GM12872 (cell line): Measurements from ENCODE around the gene ERN1.

Source experiments
- TF ChIP-seq, protein P1 (sequence below): IDR thresholded peaks from 3 replicates; pipeline ENCODE4 v1.5.1; 2011; ENCODE audit warnings: low read depth, mild to moderate bottlenecking, low read length, moderate library complexity; ENCODE audit not compliant: insufficient read depth

Gene ERN1

DNA sequence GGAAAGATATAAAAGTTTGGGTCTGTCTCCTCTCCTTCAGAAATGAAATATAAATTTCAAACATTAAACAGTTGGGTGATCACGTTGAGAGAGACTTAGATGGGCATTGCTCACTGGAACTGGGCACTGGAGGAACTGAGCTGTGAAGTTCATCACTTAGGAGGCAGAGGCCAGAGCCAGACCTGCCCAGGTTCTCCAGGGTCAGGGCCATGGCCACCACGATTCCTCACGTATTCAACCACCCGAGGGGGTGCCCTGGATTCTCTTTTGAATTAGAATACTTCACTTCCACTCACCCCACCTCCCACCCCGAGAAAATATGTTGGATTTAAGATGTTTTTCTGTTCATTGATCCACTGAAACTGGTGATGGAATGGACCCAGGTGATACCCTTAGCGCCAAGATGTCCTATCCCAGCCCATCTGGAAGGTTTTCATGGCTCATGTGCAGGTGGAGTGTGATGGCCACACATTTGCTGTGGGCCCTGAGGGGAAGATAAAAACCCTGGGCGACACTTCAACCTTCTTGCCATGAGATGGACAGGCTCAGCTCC lies 125.7 kb downstream of the ERN1 start:
- TF ChIP-seq, protein P1, sequence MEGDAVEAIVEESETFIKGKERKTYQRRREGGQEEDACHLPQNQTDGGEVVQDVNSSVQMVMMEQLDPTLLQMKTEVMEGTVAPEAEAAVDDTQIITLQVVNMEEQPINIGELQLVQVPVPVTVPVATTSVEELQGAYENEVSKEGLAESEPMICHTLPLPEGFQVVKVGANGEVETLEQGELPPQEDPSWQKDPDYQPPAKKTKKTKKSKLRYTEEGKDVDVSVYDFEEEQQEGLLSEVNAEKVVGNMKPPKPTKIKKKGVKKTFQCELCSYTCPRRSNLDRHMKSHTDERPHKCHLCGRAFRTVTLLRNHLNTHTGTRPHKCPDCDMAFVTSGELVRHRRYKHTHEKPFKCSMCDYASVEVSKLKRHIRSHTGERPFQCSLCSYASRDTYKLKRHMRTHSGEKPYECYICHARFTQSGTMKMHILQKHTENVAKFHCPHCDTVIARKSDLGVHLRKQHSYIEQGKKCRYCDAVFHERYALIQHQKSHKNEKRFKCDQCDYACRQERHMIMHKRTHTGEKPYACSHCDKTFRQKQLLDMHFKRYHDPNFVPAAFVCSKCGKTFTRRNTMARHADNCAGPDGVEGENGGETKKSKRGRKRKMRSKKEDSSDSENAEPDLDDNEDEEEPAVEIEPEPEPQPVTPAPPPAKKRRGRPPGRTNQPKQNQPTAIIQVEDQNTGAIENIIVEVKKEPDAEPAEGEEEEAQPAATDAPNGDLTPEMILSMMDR: no peak

DNA sequence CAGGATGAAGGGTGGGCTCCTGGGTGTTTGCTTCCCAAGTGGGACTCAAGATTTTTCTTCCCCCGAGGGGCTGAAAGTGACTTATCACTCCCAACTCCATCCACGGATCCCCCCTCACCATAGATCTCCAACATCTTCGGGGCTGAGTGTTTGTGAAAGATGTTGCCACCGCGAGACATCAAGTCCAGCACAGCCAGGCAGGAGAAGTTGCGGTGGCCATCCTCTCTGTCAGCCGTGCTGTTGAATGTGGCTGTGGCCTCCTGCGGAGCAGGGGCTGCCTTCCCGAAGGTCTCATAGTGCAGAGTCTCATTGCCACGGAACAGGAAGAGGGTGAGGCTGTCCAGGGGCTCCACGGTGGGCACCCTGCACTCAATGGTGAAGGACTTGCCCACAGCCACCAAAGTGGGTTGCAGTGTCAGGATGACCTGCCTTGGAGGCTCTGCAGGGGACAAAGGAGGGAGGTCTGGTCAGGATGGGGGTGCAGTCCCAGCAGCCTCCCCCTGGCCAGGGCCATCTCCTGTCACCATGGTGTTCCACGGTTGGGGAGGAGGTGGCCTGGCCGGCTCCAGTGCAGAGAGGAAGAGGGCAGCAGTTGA lies 126.3 kb downstream of the ERN1 start:
- TF ChIP-seq, protein P1: no peak

DNA sequence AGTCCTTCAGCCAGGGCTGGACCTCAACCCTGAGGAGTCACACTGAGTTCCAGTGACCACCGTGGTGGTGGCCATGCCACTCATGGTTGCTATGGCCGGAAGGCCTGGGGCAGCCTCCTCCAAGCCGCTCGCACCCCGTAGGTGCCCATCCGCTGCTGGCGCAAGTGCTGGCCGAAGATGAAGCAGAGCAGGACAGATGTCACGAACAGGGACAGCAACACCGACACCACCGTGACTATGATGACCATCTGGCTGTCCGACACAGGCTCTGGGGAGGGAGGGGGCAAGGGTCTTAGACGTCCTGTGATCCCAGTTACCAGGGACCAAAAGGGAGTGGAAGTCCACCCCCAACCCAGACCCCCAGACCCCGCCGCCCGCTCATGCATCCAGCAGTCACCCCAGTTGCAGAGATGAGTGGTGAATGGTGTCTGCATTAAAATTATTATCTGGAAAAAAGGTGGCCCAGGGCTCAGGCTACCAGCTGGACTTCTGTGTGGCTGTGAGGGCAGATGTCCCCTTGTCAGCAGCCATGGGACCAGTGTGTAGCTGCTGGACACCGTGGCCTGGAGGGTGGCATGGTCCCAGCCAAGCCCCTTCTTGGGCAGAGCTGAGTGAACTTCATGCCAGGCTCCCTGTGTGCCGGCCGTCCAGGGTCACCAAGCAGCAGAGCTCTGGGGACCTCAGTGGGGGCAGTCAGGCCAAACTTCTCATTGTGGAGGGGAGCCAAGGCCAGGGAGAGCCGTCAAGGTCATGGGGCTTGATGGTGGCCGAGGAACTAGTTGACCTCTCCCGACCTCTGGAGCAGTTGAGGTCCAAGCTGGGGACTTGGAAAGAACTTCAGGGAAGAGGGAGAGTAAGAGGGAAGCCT lies 127.1 kb downstream of the ERN1 start:
- TF ChIP-seq, protein P1: no peak

DNA sequence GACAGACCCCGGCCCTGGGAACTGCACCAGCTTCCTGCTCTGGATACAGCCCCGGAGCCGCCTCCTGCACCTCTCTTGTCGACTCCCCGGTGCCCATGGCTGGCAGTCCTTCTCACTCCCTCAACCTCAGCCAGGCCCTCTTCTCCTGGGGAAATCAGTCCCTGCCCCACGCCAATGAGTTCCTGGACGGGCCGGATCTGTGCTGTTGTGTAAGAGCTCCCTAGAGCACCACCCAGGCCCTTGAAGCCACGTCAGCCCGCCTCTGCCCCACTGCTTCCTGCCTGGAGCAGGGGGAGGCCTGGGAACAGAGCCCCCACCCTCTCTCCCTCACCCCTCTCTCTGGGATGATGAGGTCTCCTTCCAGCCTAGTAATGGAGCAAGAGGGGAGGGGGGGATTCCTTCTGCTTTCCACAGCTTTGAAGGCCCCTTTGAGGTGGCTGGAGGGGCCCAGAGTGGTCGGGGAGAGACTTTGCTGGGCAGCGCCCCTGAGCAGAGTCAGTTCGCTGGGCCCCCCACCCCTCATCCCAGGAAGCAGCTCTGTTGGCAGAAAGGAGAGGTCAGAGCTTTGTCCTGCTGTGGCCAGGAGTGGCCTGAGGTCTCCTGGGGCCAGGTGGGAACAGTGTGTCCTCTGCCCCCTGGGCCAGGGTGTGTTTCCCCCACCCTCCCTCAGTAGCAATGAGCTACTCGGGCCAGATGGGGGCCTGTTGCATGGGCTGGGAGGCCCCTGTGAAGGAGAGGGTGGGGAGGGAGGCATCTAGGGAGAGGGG lies 128.0 kb downstream of the ERN1 start:
- TF ChIP-seq, protein P1: no peak

DNA sequence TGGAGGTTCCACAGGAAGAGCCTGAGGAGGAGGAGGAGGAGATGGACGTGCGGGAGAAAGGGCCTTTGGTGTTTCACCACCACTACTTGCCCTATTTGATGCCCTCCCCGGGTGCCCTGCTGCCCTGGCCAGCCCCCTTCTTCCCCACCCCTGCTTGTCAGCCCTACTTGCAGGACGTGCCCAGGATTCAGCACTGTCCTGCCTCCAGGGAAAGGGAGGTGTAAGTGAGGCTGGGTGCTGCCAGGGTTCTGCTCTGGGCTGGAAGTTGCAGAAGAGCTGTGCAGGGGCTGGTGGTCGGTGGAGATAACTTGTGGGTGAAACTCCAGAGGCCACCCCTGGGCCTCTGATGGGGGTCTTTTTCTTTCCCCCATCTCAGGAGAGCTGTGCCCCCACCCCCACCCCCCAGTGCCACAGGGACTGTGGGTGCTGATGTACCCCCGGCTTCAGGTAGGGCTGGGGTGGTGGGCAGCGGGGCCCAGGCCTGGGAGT lies 128.8 kb downstream of the ERN1 start:
- TF ChIP-seq, protein P1: no peak

DNA sequence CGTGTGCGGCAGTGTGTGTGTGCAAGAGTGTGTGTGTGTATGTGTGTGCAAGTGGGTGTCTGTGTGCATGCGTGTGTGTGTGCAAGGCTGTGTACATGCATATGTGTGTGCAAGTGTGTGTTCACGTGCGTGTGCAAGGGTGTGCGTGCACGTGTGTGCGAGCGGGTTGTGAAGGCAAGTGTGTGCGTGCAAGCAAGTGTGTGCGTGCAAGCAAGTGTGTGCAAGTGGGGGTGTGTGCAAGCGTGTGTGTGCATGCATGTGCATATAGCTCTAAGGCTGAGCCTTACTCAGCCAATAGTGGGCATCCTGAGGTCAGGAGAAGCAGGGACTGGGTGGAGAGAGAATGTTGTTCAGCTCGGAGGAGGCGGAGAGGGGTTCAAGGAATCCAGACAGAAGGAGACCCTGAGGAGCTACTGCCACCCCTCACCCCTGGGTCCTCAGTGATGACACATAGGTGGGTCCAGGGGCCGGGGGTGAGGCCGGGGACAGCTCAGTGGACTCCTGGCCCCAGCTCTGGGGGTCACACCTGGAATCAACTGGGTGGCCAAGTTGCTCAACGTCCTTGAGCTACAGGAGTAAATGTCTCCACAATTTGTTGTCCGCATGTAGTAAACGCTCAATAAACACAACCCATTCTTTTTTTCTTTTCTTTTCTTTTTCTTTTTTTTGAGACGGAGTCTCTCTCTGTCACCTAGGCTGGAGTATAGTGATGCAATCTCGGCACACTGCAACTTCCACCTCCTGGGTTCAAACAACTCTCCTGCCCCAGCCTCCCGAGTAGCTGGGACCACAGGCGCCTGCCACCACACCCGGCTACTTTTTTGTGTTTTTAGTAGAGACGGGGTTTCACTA lies 130.0 kb downstream of the ERN1 start:
- TF ChIP-seq, protein P1: no peak
